Nephron progenitor cell (in vitro differentiated cells): ENCODE data around the gene NUFIP1.
"Not testable (repeated sequence)": the region's sequence is repeated elsewhere in the genome, so short reads cannot be mapped to it uniquely, and the experiment has no call there.

ENCODE experiments used
- DNase-seq: peaks from one replicate; pipeline ENCODE4 v3.0.0; 2021
- H3K27ac Mint-ChIP-seq: 2 replicates; pipeline ENCODE4 v1.8.0; 2021; ENCODE audit warnings: mild to moderate bottlenecking, moderate library complexity, mixed read lengths
- H3K27me3 Mint-ChIP-seq: 2 replicates; pipeline ENCODE4 v1.8.0; 2021; ENCODE audit warnings: mild to moderate bottlenecking, low read depth, mixed read lengths; ENCODE audit not compliant: poor library complexity
- H3K36me3 Mint-ChIP-seq: 2 replicates; pipeline ENCODE4 v1.8.0; 2021; ENCODE audit warnings: low read depth, mixed read lengths
- H3K4me1 Mint-ChIP-seq: 2 replicates; pipeline ENCODE4 v1.8.0; 2021; ENCODE audit warnings: mixed read lengths
- H3K4me3 Mint-ChIP-seq: 2 replicates; pipeline ENCODE4 v1.8.0; 2021; ENCODE audit warnings: mild to moderate bottlenecking, moderate library complexity, mixed read lengths
- H3K9me3 Mint-ChIP-seq: 2 replicates; pipeline ENCODE4 v1.8.0; 2021; ENCODE audit warnings: mild to moderate bottlenecking, moderate library complexity, mixed read lengths
- TF ChIP-seq, protein P1 (sequence below): fragments of 200-600 bp; sonication (generic); IDR thresholded peaks from 2 replicates; pipeline ENCODE4 v1.5.0; 2021; ENCODE audit warnings: antibody characterized with exemption

The NUFIP1 gene

DNA sequence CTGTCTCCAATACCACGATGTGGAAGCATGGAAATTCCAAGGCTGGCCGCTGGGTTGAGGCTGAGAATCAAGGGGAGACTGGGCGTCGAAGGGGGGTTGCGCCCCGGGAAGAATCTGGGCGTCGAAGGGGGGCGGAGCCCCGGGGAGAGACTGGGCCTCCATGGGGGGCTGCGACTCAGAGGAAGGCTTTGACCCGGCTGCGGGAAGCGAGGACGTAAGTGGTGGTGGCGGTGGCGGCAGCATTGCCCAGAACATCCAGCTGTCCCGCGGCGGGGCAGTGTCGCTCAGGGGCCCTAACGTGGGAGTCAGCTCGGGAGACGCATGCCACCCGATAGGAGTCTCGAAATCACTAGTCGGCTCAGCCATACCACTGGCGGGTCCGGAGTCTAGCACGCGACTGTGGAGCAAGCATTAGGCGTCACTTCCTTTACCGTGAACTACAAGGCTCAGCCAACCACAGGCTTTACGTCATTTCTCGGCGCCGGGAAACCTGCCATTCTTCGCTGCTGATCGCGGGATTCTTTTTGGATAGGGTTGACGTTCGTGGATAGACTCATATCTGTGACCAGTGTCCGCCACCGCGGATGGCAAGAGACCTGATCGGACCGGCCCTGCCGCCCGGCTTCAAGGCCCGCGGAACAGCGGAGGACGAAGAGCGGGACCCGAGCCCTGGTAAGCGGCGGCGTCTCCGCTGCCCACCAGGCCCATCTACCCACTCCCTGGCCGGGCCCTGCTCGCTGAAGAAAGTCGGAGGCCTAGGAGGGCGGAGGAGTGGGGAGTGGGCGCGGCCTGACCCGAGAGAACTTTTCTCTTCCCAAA is at the start of gene NUFIP1, which contains the start of gene GPALPP1:
Gene NUFIP1 (minus strand): TSS at position 401 of the 819 bp plus-strand sequence. CDS start 35 bp downstream, at position 366.
Gene GPALPP1 (plus strand): TSS at position 468 of the 819 bp plus-strand sequence. CDS start 117 bp downstream, at position 585.
- TF ChIP-seq, protein P1, sequence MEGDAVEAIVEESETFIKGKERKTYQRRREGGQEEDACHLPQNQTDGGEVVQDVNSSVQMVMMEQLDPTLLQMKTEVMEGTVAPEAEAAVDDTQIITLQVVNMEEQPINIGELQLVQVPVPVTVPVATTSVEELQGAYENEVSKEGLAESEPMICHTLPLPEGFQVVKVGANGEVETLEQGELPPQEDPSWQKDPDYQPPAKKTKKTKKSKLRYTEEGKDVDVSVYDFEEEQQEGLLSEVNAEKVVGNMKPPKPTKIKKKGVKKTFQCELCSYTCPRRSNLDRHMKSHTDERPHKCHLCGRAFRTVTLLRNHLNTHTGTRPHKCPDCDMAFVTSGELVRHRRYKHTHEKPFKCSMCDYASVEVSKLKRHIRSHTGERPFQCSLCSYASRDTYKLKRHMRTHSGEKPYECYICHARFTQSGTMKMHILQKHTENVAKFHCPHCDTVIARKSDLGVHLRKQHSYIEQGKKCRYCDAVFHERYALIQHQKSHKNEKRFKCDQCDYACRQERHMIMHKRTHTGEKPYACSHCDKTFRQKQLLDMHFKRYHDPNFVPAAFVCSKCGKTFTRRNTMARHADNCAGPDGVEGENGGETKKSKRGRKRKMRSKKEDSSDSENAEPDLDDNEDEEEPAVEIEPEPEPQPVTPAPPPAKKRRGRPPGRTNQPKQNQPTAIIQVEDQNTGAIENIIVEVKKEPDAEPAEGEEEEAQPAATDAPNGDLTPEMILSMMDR, result no peak
- H3K4me3 Mint-ChIP-seq, result peak within 1 kb of the TSS; percentile 93
- peak; percentile 89 for DNase-seq
- H3K36me3 Mint-ChIP-seq, result peaks cover 38% of the 10 kb centered on the region
- H3K27me3 Mint-ChIP-seq, result no peaks in the 10 kb centered on the region
- no peaks in the 10 kb centered on the region for H3K9me3 Mint-ChIP-seq
- peak within 1 kb of the TSS; percentile 100 for H3K27ac Mint-ChIP-seq
- H3K4me1 Mint-ChIP-seq, result peaks cover 44% of the 10 kb centered on the region

DNA sequence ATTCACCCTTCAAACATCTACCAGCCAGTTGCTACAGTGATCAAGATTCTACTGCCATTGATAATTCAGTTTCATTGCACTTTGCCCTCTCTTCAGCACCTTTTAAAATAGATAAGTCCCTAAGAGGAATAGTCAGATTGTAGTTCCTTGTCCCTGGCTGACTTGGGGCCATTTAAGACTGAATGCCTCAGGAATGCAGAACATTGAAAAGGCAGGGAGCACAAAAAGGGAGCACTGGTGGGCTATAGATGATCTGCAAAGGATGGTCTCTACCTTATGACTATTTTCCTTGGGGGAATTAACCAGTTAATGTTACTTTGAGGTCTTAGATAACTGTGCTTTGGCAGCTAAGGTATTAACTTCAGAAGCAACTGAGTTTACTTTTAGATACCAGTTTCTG is 46.9 kb upstream of the NUFIP1 start:
- TF ChIP-seq, protein P1, result no peak
- no peak overlapping the region for H3K27ac Mint-ChIP-seq
- H3K36me3 Mint-ChIP-seq, result peaks cover 28% of the 10 kb centered on the region
- H3K9me3 Mint-ChIP-seq, result no peaks in the 10 kb centered on the region
- H3K4me3 Mint-ChIP-seq, result no peak overlapping the region
- no peaks in the 10 kb centered on the region for H3K4me1 Mint-ChIP-seq
- no peaks in the 10 kb centered on the region for H3K27me3 Mint-ChIP-seq
- no peak for DNase-seq

DNA sequence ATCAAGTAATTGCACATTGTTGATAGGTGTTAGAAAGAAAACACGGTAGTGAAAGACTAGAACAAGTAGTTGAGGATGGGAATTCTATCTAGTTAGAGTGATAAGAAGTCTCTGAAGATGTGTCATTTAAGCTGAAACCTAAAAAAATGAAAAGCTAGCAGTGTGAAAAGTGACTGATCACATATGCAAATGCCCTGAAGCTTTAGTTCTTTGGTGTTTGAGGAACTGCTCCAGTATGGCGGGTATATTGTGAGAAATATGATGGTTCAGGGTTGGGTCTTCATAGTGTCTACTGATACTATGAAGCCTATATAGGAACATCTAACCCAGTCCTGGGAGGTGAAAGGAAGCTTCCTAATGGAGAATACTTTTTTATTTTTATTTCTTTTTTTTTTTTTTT is 45.1 kb upstream of the NUFIP1 start:
- TF ChIP-seq, protein P1, result no peak
- Mint-ChIP-seq H3K4me3 (no peak overlapping the region), H3K9me3 (no peaks in the 10 kb centered on the region)

DNA sequence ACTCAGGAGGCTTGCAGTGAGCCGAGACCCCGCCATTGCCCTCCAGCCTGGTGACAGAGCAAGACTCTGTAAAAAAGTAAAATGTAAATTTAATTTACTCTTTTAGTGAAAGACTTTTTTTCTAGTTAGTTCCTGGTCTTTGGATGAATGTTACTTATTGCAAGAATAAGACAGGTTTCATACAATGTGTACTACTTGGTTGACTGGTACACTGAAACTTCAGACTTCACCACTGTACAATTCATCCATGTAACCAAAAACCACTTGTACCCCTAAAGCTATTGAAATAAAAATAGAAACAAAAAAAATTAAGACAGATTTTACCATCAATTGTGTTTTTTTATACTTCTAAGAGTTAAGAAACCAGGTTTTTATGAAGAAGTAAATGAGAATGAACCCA is 35.6 kb upstream of the NUFIP1 start:
- H3K4me1 Mint-ChIP-seq, result no peaks in the 10 kb centered on the region
- H3K36me3 Mint-ChIP-seq, result peaks cover 42% of the 10 kb centered on the region
- H3K4me3 Mint-ChIP-seq, result no peak overlapping the region
- TF ChIP-seq, protein P1, result no peak
- no peak overlapping the region for H3K27ac Mint-ChIP-seq
- DNase-seq, result no peak
- H3K27me3 Mint-ChIP-seq, result no peaks in the 10 kb centered on the region
- H3K9me3 Mint-ChIP-seq, result no peaks in the 10 kb centered on the region

More for the DNA sequence above, 45.1 kb upstream of the NUFIP1 start:
- no peaks in the 10 kb centered on the region for H3K4me1 Mint-ChIP-seq
- no peaks in the 10 kb centered on the region for H3K27me3 Mint-ChIP-seq
- H3K36me3 Mint-ChIP-seq, result peaks cover 35% of the 10 kb centered on the region
- H3K27ac Mint-ChIP-seq, result peak overlapping the region; percentile 81
- DNase-seq, result no peak

DNA sequence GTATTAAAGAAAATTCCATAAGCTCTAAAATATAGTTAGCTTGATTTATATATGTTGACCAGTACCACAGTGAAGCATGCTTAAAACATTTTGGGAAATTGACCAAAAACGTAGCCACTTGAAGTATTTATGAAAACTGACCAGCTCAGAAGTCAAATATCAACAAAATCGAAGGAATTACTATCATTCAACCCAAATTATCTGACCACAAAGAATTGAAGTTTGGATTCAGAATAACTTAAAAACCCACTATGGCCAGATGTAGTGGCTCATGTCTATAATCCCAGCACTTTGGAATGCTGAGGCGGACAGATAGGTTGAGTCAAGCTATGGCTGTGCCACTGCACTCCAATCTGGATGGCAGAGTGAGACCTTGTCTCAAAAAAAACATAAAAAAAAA is 32.0 kb upstream of the NUFIP1 start:
- Mint-ChIP-seq H3K4me3 (no peak overlapping the region), H3K27ac (no peak overlapping the region), H3K9me3 (no peaks in the 10 kb centered on the region), H3K27me3 (no peaks in the 10 kb centered on the region), H3K36me3 (peaks cover 65% of the 10 kb centered on the region), H3K4me1 (no peaks in the 10 kb centered on the region)
- DNase-seq, result no peak
- TF ChIP-seq, protein P1, result no peak

DNA sequence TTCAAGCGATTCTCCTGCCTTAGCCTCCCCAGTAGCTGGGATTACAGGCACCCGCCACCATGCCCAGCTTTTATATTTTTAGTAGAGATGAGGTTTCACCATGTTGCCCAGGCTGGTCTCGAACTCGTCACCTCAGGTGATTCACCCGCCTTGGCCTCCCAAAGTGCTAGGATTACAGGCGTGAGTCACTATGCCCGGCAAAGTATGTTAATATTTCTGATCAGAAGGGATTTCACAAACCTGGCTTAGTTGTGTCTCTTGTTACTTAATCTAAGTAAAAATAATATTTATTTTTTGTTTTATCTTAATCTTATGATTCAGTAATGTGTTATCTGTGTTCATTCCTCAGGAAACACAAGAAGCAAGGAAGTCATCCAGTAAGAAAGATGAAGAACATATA is 30.7 kb upstream of the NUFIP1 start:
- not testable (repeated sequence) for H3K27me3 Mint-ChIP-seq, H3K9me3 Mint-ChIP-seq, DNase-seq, H3K4me3 Mint-ChIP-seq, H3K27ac Mint-ChIP-seq, H3K4me1 Mint-ChIP-seq
- peaks cover 71% of the 10 kb centered on the region for H3K36me3 Mint-ChIP-seq
